Astrocyte of the spinal cord (primary cell): Measurements from ENCODE around the gene CIRBP.

ENCODE experiments used
- DNase-seq: peaks from one replicate; pipeline ENCODE4 v3.0.0; 2011; ENCODE audit warnings: low read depth, low spot score
- H3K4me3 ChIP-seq: 2 replicates; pipeline ENCODE4 v1.5.1; 2011; ENCODE audit warnings: low read depth, mild to moderate bottlenecking, low read length, moderate library complexity
- CTCF ChIP-seq: IDR thresholded peaks from 2 replicates; pipeline ENCODE4 v1.5.1; 2012; ENCODE audit warnings: low read depth, mild to moderate bottlenecking, low read length, inconsistent platforms
- in situ Hi-C: cut with HindIII; loops from 2 replicates; pipeline ENCODE4 v1.10.0; 2017; ENCODE audit warnings: low sequenced_read_pairs

Gene CIRBP

GRCh38 chr19:1231729-1232637, 37.1 kb upstream of the CIRBP start:
- in situ Hi-C loops: no loop called here

GRCh38 chr19:1232652-1233072, 36.5 kb upstream of the CIRBP start:
- no peak for TF ChIP-seq CTCF
- in situ Hi-C loops: no loop called here
- peak; percentile 42 for DNase-seq
- no peak overlapping the region for H3K4me3 ChIP-seq

More at GRCh38 chr19:1231729-1232637, 37.1 kb upstream of the CIRBP start:
- no peak for TF ChIP-seq CTCF
- no peak for DNase-seq
- H3K4me3 ChIP-seq: no peak overlapping the region

GRCh38 chr19:1233115-1233667, 35.9 kb upstream of the CIRBP start:
- in situ Hi-C loops: no loop called here
- H3K4me3 ChIP-seq: no peak overlapping the region
- no peak for TF ChIP-seq CTCF
- DNase-seq: no peak

DNA sequence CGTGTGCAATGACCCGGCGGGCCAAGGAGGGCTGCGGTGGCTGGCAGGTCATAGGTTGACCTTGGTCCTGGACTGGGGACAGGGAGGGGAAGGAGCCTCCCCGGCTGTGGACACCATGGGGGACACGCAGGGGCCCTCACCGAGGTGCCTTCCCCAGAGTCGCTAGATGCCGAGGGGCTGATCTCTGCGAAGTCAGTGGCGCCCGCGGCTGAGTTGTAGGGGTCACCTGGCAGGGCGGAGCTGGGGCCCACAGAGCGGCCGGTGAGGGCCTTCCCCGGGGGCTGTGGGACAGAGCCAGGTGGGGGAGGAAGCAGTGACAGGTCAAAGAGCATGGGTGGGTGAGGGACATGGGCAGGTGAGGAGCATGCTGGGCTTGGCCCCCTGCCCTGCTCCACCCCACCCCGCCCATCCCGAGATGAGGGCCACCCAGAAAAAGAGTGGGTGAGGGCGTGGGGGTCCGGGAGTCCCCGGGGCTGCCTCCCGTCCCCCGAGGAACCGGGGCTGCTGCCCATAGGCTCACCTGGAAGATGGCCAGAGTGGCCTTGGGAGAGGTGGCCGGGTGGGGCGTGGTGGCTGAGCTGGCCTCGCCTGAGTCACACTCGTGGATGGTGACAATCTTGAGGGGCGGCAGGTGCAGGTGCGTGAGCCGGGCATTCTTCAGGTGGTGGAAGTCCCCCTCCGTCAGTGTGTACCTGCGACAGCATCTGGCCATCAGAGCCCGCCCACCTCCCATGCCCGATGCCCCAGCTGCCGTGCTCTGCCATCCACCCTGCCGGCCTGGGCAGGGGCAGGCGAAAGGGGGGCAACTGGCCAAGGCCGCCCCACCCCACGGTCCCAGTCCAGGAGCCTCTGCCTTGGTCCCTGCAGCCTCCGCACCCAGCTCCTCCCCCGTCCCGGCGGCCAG, 34.8 kb upstream of the CIRBP start:
- DNase-seq: no peak
- TF ChIP-seq CTCF: no peak
- in situ Hi-C loops: no loop called here
- no peak overlapping the region for H3K4me3 ChIP-seq

- no peak for DNase-seq
- H3K4me3 ChIP-seq: no peak overlapping the region
- no peak for TF ChIP-seq CTCF
- in situ Hi-C loops: no loop called here
These were observed 34.2 kb upstream of the CIRBP start for GRCh38 chr19:1234955-1235380.
